ENCODE results near the gene PPP6R3.
"Not testable (repeated sequence)": the region's sequence is repeated elsewhere in the genome, so short reads cannot be mapped to it uniquely, and the experiment has no call there.

GRCh38 chr11:68632375-68632774, 171.8 kb downstream of the PPP6R3 start:
- TF ChIP-seq CTCF (conservative IDR thresholded peaks at IDR 0.05; ENCODE audit: low read length); EZH2phosphoT487 (IDR thresholded peaks at IDR 0.05; ENCODE audit: borderline replicate concordance): not testable (repeated sequence)

Measured in Loucy (cell line).